Fibroblast of lung (primary cell): ENCODE measurements around the gene SFXN3. TPM values are rescaled to one million over a fixed set of nuclear protein-coding genes. Genes with fewer than 3 reads are reported as not detected.

Experiments
- DNase-seq, 2 donors: peaks; one replicate each; pipeline versions ENCODE4 v3.0.0 to v3.0.0-alpha.2; 2010; ENCODE audit warnings: low read depth in 2 of 2
- H2AFZ ChIP-seq: 2 replicates; pipeline ENCODE4 v1.5.1; 2012; ENCODE audit warnings: low read length, control low read depth, inconsistent platforms
- H3K27ac ChIP-seq: 2 replicates; pipeline ENCODE4 v1.5.1; 2011; ENCODE audit warnings: low read length, control low read depth; ENCODE audit not compliant: insufficient read depth
- H3K27me3 ChIP-seq: 2 replicates; pipeline ENCODE4 v1.5.1; 2011; ENCODE audit warnings: mild to moderate bottlenecking, low read length; ENCODE audit not compliant: control insufficient read depth, insufficient read depth
- H3K36me3 ChIP-seq: 2 replicates; pipeline ENCODE4 v1.5.1; 2011; ENCODE audit warnings: low read length; ENCODE audit not compliant: control insufficient read depth, insufficient read depth
- H3K4me1 ChIP-seq: 2 replicates; pipeline ENCODE4 v1.5.1; 2011; ENCODE audit warnings: low read length; ENCODE audit not compliant: control insufficient read depth, insufficient read depth; ENCODE audit errors: extremely low read depth
- H3K4me2 ChIP-seq: 2 replicates; pipeline ENCODE4 v1.5.1; 2011; ENCODE audit warnings: low read length, control low read depth; ENCODE audit not compliant: insufficient read depth; ENCODE audit errors: extremely low read depth
- H3K4me3 ChIP-seq, 4 experiments: fragments of 200-600 bp in 1 of 4; sonication (generic) in 1 of 4; replicated peaks in 1 of 4; 2 replicates each; pipeline ENCODE4 v1.5.1; 2011 to 2016; ENCODE audit warnings: low read length in 4 of 4, low read depth in 3 of 4, mild to moderate bottlenecking in 3 of 4, control low read depth in 2 of 4, inconsistent platforms in 1 of 4, mixed read lengths in 1 of 4; ENCODE audit not compliant: insufficient read depth in 1 of 4; ENCODE audit errors: control extremely low read depth in 1 of 4
- H3K79me2 ChIP-seq: 2 replicates; pipeline ENCODE4 v1.5.1; 2012; ENCODE audit warnings: mild to moderate bottlenecking, low read length, inconsistent platforms; ENCODE audit not compliant: control insufficient read depth, insufficient read depth
- H3K9ac ChIP-seq: 2 replicates; pipeline ENCODE4 v1.5.1; 2011; ENCODE audit warnings: mild to moderate bottlenecking, low read length, control low read depth; ENCODE audit not compliant: insufficient read depth
- H3K9me3 ChIP-seq: 2 replicates; pipeline ENCODE4 v1.5.1; 2012; ENCODE audit warnings: low read depth, low read length; ENCODE audit not compliant: control insufficient read depth, insufficient read depth
- H4K20me1 ChIP-seq: 2 replicates; pipeline ENCODE4 v1.5.1; 2011; ENCODE audit warnings: low read length; ENCODE audit not compliant: control insufficient read depth, insufficient read depth; ENCODE audit errors: extremely low read depth
- CTCF ChIP-seq, 2 donors: IDR thresholded peaks in 1 of 2; conservative IDR thresholded peaks in 1 of 2; 1 replicate in 1 of 2; 2 replicates in 1 of 2; pipeline ENCODE4 v1.5.1; 2011 to 2012; ENCODE audit warnings: low read length in 2 of 2, control low read depth in 1 of 2, inconsistent platforms in 1 of 2, low read depth in 1 of 2, mild to moderate bottlenecking in 1 of 2
- EZH2 ChIP-seq: IDR thresholded peaks from 2 replicates; pipeline ENCODE4 v1.5.1; 2012; ENCODE audit warnings: low read length, control low read depth, mild to moderate bottlenecking; ENCODE audit errors: missing control alignments
- polyA plus RNA-seq, 2 donors: library from polyadenylated mRNA; depleted of rRNA in 1 of 2; stranded (reverse) in 1 of 2; unstranded in 1 of 2; fragments of >200 nt; gene quantifications; 2 replicates each; pipeline ENCODE4 v1.2.1, GENCODE V29; 2011 to 2012; ENCODE audit warnings: missing spikeins in 1 of 2
- total RNA-seq: library from RNA; depleted of rRNA; stranded (reverse); fragments of >200 nt; gene quantifications from 2 replicates; pipeline ENCODE4 v1.2.1, GENCODE V29; 2014

The SFXN3 gene
- total and polyA plus RNA-seq, 2 donors (not counting 1 experiment from before 2014, with no cell fraction given), result 55.0 to 79.3 TPM

- H3K27me3 ChIP-seq, result peaks cover 39% of the 10 kb centered on the region
- DNase-seq, result no peak
- no peaks in the 10 kb centered on the region for H3K79me2 ChIP-seq
- H3K4me1 ChIP-seq, result no peaks in the 10 kb centered on the region
- no peaks in the 10 kb centered on the region for H3K36me3 ChIP-seq
- H2AFZ ChIP-seq, result no peak overlapping the region
- no peak overlapping the region for H3K4me3 ChIP-seq
- no peaks in the 10 kb centered on the region for H3K9me3 ChIP-seq
- no peak overlapping the region for H3K9ac ChIP-seq
- H3K4me2 ChIP-seq, result no peak overlapping the region
- TF ChIP-seq CTCF (conservative IDR thresholded peaks at IDR 0.05 in 1 of 2, IDR thresholded peaks at IDR 0.05 in 1 of 2; ENCODE audit: low read depth in 1 of 2, low read length in 2 of 2) (no peak), EZH2 (peak; percentile 22)
- no peak overlapping the region for H3K27ac ChIP-seq
- no peaks in the 10 kb centered on the region for H4K20me1 ChIP-seq
Observed at GRCh38 chr10:101072923-101073322, 41.9 kb downstream of the SFXN3 start.

DNA sequence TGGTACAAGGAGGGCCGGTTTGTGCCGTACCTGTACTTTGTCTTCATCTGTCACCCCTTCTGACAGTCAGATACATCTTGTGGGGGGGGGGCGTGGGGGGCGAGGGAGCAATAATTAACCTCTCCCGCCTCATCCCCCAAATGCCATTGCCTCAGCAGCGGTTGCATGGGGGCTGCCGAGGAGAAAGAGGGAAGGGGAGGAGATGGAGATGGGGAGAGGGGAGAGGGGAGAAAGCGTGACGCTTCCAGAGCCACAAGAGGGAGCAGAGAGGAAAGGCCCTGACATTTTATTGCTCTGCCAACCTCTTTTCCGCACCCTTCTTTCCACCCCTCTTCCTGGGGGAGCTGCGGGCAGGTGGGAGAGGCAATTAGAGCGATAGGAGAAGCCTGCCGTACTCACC lies 42.6 kb downstream of the SFXN3 start:
- Histone ChIP-seq H3K4me2 (no peak overlapping the region), H3K79me2 (no peaks in the 10 kb centered on the region), H3K27me3 (peaks cover 39% of the 10 kb centered on the region), H2AFZ (no peak overlapping the region), H3K9ac (no peak overlapping the region), H3K9me3 (no peaks in the 10 kb centered on the region), H3K27ac (no peak overlapping the region), H4K20me1 (no peaks in the 10 kb centered on the region), H3K4me3 (no peak overlapping the region), H3K4me1 (no peaks in the 10 kb centered on the region), H3K36me3 (no peaks in the 10 kb centered on the region)
- TF ChIP-seq EZH2 (no peak), CTCF (conservative IDR thresholded peaks at IDR 0.05 in 1 of 2, IDR thresholded peaks at IDR 0.05 in 1 of 2; ENCODE audit: low read depth in 1 of 2, low read length in 2 of 2) (peak in 1 of 2 donors; percentile 6)
- no peak for DNase-seq

DNA sequence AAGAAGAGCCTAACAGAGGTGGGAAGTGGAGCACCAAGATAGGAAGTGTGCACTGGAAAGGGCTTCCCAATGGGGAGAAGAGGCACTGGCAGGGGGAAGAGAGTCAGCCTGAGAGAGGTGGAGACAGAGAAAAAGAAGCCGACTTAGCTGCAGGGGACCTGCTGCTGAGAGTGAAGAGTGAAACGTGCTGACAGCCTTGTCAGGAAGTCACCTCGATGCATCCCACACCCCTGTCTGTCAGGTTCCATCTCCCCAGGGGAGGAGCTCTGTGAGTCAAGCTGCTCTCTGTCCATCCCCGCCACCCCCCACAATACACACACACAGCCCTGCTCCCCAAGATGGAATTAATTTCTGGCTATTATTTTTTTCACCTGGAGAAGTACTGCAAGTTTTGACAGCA lies 44.7 kb downstream of the SFXN3 start:
- no peak overlapping the region for H2AFZ ChIP-seq
- H3K27me3 ChIP-seq, result peaks cover 42% of the 10 kb centered on the region
- H3K4me2 ChIP-seq, result no peak overlapping the region
- TF ChIP-seq CTCF (conservative IDR thresholded peaks at IDR 0.05 in 1 of 2, IDR thresholded peaks at IDR 0.05 in 1 of 2; ENCODE audit: low read depth in 1 of 2, low read length in 2 of 2) (no peak), EZH2 (peak; percentile 21)
- H3K9me3 ChIP-seq, result no peaks in the 10 kb centered on the region
- H3K4me1 ChIP-seq, result no peaks in the 10 kb centered on the region
- no peaks in the 10 kb centered on the region for H4K20me1 ChIP-seq
- H3K27ac ChIP-seq, result no peak overlapping the region
- no peak for DNase-seq
- no peak overlapping the region for H3K4me3 ChIP-seq
- H3K36me3 ChIP-seq, result no peaks in the 10 kb centered on the region
- H3K9ac ChIP-seq, result no peak overlapping the region
- H3K79me2 ChIP-seq, result no peaks in the 10 kb centered on the region
